ENCODE data around the gene TNMD.

GRCh38 chrX:100593581-100593980 is 8.8 kb downstream of the TNMD start:
- TF ChIP-seq POLR2A (IDR thresholded peaks at IDR 0.05) (no peak), CTCF (IDR thresholded peaks at IDR 0.05) (no peak)
